Omental fat pad (tissue), 4 donors: ENCODE measurements around the gene FLYWCH2. TPM values are rescaled to one million over a fixed set of nuclear protein-coding genes. Genes with fewer than 3 reads are reported as not detected.

Experiments used
- ATAC-seq: fragments of 150-250 bp; one replicate; pipeline ENCODE4 v1.9.1; 2016; ENCODE audit warnings: mild to moderate bottlenecking, moderate library complexity; ENCODE audit not compliant: low FRiP score
- DNase-seq: peaks from one replicate; pipeline ENCODE4 v3.0.0-alpha.2; 2019; ENCODE audit warnings: low spot score
- CTCF ChIP-seq, 3 donors: fragments of 450-650 bp; IDR thresholded peaks; one replicate each; pipeline ENCODE4 v1.5.1; 2016 to 2017; ENCODE audit warnings: antibody characterized with exemption in 3 of 3, mild to moderate bottlenecking in 3 of 3, moderate library complexity in 2 of 3
- total RNA-seq, 4 donors: library from RNA; depleted of rRNA; stranded (reverse); fragments of >200 nt; gene quantifications; one replicate each; pipeline ENCODE4 v1.1.0, GENCODE V29; 2016

Gene FLYWCH2
- total RNA-seq, 4 donors from 2014 or later = 22.1 to 78.7 (median 37.3) TPM

- TF ChIP-seq CTCF (IDR thresholded peaks at IDR 0.05) = no peak
- ATAC-seq = no peak
- no peak for DNase-seq
Observed at GRCh38 chr16:2915196-2915929, 32.3 kb downstream of the FLYWCH2 start.

- TF ChIP-seq CTCF (IDR thresholded peaks at IDR 0.05) = peak in 2 of 3 donors; percentile 54 to 88
- peak; percentile 65 for ATAC-seq
- no peak for DNase-seq
Observed at GRCh38 chr16:2919511-2920255, 36.7 kb downstream of the FLYWCH2 start.

GRCh38 chr16:2923481-2923880 is 40.5 kb downstream of the FLYWCH2 start:
- no peak for ATAC-seq

GRCh38 chr16:2924901-2925755 is 42.1 kb downstream of the FLYWCH2 start:
- ATAC-seq (no peak), DNase-seq (no peak)
- TF ChIP-seq CTCF (IDR thresholded peaks at IDR 0.05) = no peak

More at GRCh38 chr16:2923481-2923880, 40.5 kb downstream of the FLYWCH2 start:
- DNase-seq = no peak
- TF ChIP-seq CTCF (IDR thresholded peaks at IDR 0.05) = no peak

- no peak for TF ChIP-seq CTCF (IDR thresholded peaks at IDR 0.05)
- DNase-seq (no peak), ATAC-seq (no peak)
Observed at GRCh38 chr16:2925951-2926649, 43.1 kb downstream of the FLYWCH2 start.

- ATAC-seq (no peak), DNase-seq (no peak)
- no peak for TF ChIP-seq CTCF (IDR thresholded peaks at IDR 0.05)
Observed at GRCh38 chr16:2926650-2926999, 43.6 kb downstream of the FLYWCH2 start.
